ENCODE data around the gene ASB6.
"Not testable (repeated sequence)": the region's sequence is repeated elsewhere in the genome, so short reads cannot be mapped to it uniquely, and the experiment has no call there.

ASB6 gene

GRCh38 chr9:129604056-129604765 is 37.7 kb downstream of the ASB6 start:
- no peak for DNase-seq

- no peak for DNase-seq
Observed at GRCh38 chr9:129602598-129603415, 39.1 kb downstream of the ASB6 start.

GRCh38 chr9:129601082-129601674 is 40.8 kb downstream of the ASB6 start:
- DNase-seq = no peak

GRCh38 chr9:129598089-129598596 is 43.8 kb downstream of the ASB6 start:
- no peak for DNase-seq

- no peak for DNase-seq
Observed at GRCh38 chr9:129597355-129598088, 44.4 kb downstream of the ASB6 start.

- DNase-seq = no peak
Observed at GRCh38 chr9:129596541-129597331, 45.2 kb downstream of the ASB6 start.

- no peak for DNase-seq
Observed at GRCh38 chr9:129595903-129596540, 45.9 kb downstream of the ASB6 start.

GRCh38 chr9:129595311-129595741 is 46.6 kb downstream of the ASB6 start:
- DNase-seq = no peak

GRCh38 chr9:129594632-129595031 is 47.3 kb downstream of the ASB6 start:
- DNase-seq = no peak

GRCh38 chr9:129592790-129593189 is 49.2 kb downstream of the ASB6 start:
- DNase-seq = not testable (repeated sequence)

- no peak for DNase-seq
Observed at GRCh38 chr9:129591916-129592315, 50.0 kb downstream of the ASB6 start.

- no peak for DNase-seq
Observed at GRCh38 chr9:129590466-129590865, 51.5 kb downstream of the ASB6 start.

- no peak for DNase-seq
Observed at GRCh38 chr9:129587487-129588262, 54.3 kb downstream of the ASB6 start.

- DNase-seq = no peak
Observed at GRCh38 chr9:129586685-129587084, 55.3 kb downstream of the ASB6 start.

GRCh38 chr9:129586245-129586644 is 55.7 kb downstream of the ASB6 start:
- no peak for DNase-seq

GRCh38 chr9:129585352-129585751 is 56.6 kb downstream of the ASB6 start:
- DNase-seq = no peak

All from NCI-H1694 treated with DMSO at 0.1 percent for 48 hours (cell line).